GM21447 (cell line): Measurements from ENCODE around the gene PPP3R1.

Experiments used
- ATAC-seq: cut with Tn5 transposase; IDR thresholded peaks from one replicate; pipeline ENCODE4 v1.9.1; 2021; ENCODE audit not compliant: unreplicated experiment

Gene PPP3R1

DNA sequence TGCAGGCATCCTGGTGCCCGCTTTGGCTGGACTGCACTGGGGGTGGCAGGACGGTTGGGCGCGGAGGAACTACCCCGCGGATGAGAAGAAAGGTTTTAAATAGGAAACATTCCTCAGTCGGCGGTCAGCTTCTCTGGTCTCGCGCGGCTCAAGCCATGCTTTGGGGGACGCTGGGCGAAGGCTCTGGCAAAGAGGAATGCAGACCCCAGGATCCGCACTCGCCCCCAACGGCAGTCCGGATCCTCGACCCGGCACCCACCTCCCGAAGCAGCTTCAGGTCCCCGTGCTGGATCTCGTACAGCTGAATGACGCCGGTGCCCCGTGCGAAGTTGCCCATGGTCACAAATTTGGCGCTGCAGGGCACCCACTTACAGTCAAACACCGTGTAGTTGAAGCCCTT, 95.3 kb downstream of the PPP3R1 start:
- ATAC-seq, result peak; percentile 32

DNA sequence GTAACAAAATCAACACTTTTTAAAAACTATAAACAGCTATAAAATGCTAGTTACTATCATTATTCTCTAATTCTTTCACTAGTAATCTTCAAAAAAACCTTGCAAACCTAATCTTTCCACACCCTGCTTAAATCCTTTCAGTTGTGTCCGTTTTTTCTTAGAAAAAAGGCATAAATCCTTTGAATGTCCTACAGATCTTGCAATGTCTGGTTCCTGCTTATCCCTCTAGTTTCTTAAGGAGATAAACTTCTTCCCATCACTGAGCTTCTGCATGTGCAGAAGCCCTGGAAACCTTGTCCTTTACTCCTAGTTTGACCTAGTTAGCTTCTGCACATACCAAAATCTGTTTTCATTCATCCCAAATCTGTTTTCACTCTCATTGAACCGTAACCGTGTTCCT, 95.9 kb downstream of the PPP3R1 start:
- no peak for ATAC-seq

DNA sequence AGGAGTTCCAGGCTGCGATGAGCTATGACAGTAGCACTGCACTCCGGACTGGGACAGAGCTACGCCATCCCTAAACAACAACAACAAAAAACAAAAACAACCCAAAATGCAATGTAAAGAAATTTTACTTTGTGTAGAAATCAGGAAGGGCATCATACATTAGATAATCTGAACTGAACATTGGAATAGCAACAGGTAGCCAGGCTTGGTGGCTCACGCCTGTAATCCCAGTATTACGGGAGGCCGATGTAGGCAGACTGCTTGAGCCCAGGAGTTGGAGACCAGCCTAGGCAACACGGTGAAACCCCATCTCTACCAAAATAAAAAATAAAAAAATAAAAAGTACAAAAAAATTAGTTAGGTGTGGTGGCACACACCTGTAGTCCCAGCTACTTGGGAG, 96.7 kb downstream of the PPP3R1 start:
- no peak for ATAC-seq

DNA sequence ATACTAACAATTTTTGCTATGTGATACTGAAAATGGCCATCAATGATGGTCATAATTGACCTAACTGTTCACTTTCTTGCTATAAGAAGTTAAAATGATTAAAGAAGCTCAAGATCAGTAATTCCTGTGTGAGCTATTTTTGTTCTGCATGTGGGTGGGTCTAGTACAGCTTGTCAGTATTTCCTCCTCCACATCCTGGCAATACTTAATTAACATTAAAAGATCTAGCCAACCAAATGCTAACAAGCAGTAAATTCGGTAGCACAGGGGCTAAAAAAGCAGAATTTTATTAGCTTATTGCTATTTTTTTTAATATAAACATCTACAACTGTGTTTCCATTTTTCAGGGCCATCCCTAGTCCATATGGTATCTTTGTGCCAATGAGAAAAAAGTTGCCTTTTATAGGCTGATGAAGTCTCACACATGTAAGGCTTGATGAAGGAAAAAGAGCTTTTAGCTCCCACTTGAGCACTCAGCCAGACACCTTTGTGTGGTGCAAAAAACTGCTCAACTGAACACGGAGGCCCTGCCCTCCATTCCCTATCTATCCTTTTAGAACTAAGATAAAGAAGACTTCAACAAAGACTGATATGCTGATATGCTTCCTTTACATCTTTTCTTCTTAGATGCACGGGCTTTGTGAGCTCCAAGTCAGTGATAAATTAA, 99.5 kb downstream of the PPP3R1 start:
- no peak for ATAC-seq

DNA sequence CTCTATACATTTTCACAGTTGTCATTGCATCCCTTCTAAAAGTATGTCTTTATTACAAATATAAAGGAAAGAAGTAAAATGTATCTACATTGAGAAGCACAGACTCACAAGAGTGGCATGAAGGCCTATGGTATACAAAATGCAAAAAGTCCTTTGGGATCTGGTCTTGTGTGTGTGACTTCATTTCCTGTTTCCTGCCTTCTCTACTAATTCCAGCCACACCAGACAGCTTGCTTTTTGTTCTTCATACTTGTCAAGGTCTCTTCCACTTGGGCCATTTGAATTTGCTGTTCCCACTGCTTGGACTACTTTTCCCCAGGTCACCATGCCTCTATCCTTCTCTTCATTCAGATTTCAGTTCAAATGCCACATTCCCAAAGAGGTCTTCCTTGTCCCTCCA, 101.3 kb downstream of the PPP3R1 start:
- no peak for ATAC-seq

DNA sequence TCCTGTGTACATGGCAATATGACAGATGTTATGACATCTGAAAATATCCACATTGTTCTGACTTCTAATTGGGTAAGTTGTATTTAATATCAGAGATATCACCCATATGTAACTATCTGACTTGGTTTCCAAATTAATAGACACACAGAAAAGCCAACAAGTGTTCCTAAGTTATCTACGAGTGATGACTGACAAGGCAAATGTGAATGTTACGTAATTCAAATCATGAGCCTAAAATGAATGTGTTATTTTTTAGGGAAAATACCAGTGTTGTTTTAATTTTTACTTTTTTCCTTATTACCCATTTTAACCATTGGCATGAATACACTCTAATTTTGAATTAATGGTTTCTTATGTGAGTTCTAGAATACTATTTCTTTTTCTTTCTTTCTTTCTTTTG, 110.5 kb downstream of the PPP3R1 start:
- no peak for ATAC-seq

DNA sequence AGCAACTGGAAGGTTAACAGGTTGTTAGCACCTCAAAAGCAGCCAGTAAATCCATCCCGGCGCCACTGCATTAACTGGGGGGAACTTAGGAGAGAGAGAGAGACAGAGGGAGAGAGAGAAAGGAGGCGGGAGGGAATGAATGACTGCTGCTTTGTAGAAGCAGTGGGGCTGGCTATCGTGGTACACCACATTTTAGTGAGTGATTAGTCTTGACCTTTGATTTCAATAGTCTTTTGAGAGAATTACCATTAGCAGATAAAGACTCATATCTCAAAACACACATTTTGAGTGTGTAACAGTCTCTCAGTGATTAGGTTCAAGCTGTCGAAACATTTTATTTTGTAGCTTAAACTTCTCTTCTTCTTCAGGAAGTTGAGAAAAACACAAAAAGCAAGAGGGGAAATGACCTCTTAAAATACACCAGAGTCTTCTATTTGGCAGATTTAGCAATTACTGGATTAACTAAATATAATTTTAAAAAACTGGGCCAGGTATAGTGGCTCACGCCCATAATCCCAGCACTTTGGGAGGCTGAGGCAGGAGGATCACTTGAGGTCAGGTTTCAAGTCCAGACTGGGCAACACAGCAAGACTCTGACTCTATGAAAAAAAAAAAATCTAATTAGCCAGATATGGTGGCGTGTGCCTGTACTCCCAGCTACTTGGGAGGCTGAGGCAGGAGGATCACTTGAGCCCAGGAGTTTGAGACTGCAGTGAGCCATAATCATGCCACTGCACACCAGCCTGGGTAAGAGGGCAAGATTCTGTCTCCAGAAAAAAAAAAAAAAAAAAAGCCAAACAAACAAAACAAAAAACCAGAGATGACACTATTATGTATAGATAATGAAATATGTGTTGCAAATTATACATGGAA, 116.6 kb downstream of the PPP3R1 start:
- no peak for ATAC-seq

DNA sequence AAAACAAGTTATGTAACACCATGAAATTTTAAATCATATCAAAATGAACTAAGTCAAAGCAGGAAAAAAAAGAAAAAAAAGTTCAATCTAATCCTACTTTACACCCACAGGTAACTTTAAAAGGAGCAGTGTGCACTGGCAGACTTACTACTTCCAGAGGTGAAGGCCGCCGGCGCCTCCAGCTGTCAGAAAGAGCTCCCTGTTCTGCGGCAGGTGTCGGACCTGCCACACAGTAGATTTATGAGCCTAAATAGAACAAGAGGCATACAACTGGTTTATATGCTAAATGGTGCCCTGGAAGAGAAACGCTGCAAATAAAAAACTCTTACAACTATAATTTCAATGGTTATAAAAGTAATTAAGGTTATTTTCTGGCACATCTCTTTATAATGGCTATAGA, 117.8 kb downstream of the PPP3R1 start:
- ATAC-seq, result no peak

DNA sequence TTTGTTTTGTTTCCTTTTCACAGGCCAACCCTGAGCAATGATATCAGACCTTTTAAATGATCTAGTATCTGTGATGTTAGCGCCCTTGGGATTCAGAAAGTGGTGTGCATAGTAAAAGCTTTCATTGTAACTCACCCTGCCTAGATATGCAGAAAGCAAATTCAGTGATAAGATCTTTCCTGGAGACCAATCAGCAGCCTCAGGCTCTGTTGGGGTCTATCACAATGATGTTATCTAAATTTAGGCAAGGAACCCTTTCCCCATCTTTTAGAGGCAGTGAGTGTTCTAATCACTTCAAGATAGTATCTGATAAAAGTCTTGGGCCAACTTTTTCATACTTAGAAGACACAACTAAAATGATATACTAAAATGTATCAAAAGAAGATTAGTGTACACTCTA, 118.2 kb downstream of the PPP3R1 start:
- no peak for ATAC-seq
